ENCODE measurements around the gene RFX8. TPM values are rescaled to one million over a fixed set of nuclear protein-coding genes. Genes with fewer than 3 reads are reported as not detected.

Gene RFX8
- total and polyA plus RNA-seq, 2 of the 13 experiments (the other 11 are each of a cell fraction or from before 2014, with no cell fraction given), result not detected

- TF ChIP-seq YEATS4 (CRISPR knock-in tag; IDR thresholded peaks at IDR 0.05; ENCODE audit: borderline replicate concordance) (no peak), ZNF567 (CRISPR knock-in tag; IDR thresholded peaks at IDR 0.05; ENCODE audit: borderline replicate concordance) (no peak), ARID5B (CRISPR knock-in tag; IDR thresholded peaks at IDR 0.05) (no peak), ZNF776 (CRISPR knock-in tag; IDR thresholded peaks at IDR 0.05) (no peak), HCFC1 (IDR thresholded peaks at IDR 0.05; ENCODE audit: low read depth, low read length) (no peak)
Measured at GRCh38 chr2:101361121-101361520, 113.8 kb downstream of the RFX8 start (continued).

- Histone ChIP-seq H4K20me1 (ENCODE audit: insufficient read depth, low read length) (no peaks in the 10 kb centered on the region), H3K4me1 (ENCODE audit: insufficient read depth, low read length) (peaks cover 18% of the 10 kb centered on the region), H3K4me3 (replicated peaks in 1 of 3; ENCODE audit: insufficient read depth in 1 of 3, low read depth in 2 of 3, low read length in 3 of 3) (no peak overlapping the region), H3K27me3 (ENCODE audit: control insufficient read depth in 1 of 2, insufficient read depth in 2 of 2, low read length in 2 of 2) (peaks cover 0 to 25% of the 10 kb centered on the region in 2 experiments; a peak in 4 of 5 replicates), H3K9ac (ENCODE audit: insufficient read depth, low read depth, low read length) (no peak overlapping the region), H3K27ac (ENCODE audit: extremely low read length, insufficient read depth, low read length) (no peak overlapping the region), H3K9me3 (ENCODE audit: low read length) (no peaks in the 10 kb centered on the region), H3K79me2 (ENCODE audit: insufficient read depth, low read length) (no peaks in the 10 kb centered on the region), H3K36me3 (replicated peaks in 1 of 2; ENCODE audit: control insufficient read depth in 1 of 2, insufficient read depth in 2 of 2, low read length in 2 of 2) (no peaks in the 10 kb centered on the region), H3K4me2 (ENCODE audit: low read depth, low read length) (no peak overlapping the region), H2AFZ (ENCODE audit: low read length) (no peak overlapping the region)
- FAIRE-seq (no peak), ATAC-seq (no peak), DNase-seq (ENCODE audit: low spot score) (no peak)
- no TSS peak for BruUV-seq (replicated peaks)
- ChIA-PET POLR2A (no interaction called here), CTCF (ENCODE audit: low intra/inter-chr PET ratio, low total read pairs) (no interaction called here)
- 6% methylated on average over 4 of the region's 4 CpGs for WGBS (ENCODE audit: low lambda C conversion rate)
- in situ Hi-C loops (cut with HindIII; ENCODE audit: extremely low pct_ligation_motif_present, low pct_unique_long_range_greater_than_20kb), result no loop called here
- no peak for TF ChIP-seq KDM3A (CRISPR knock-in tag; IDR thresholded peaks at IDR 0.05; ENCODE audit: low read depth)
- no peak for TF ChIP-seq TCF7 (IDR thresholded peaks at IDR 0.05; ENCODE audit: low read depth)
- no peak for TF ChIP-seq TEAD3 (CRISPR knock-in tag; optimal IDR thresholded peaks at IDR 0.05; ENCODE audit: borderline replicate concordance)
- intact Hi-C loops (cut with micrococcal nuclease; ENCODE audit: unreplicated experiment), result no loop called here
Measured at GRCh38 chr2:101360232-101360631, 114.7 kb downstream of the RFX8 start.
